SK-N-SH (cell line): Measurements from ENCODE around the gene HTR7. TPM values are rescaled to one million over a fixed set of nuclear protein-coding genes. Genes with fewer than 3 reads are reported as not detected.

Source experiments
- CTCF ChIA-PET: fragments of 300-600, 350-600 bp; formaldehyde crosslinking; extraction: SDS; loops from one replicate; lab custom pipeline; 2021; lab: Yijun Ruan, JAX
- POLR2A ChIA-PET: fragments of 350-600 bp; sonication (Branson Sonifier 250); formaldehyde crosslinking; extraction: SDS; loops from one replicate; lab custom pipeline; 2020; ENCODE audit warnings: antibody characterized with exemption, inconsistent platforms; lab: Yijun Ruan, JAX
- DNase-seq: peaks from one replicate; pipeline ENCODE4 v3.0.0; 2012
- H2AFZ ChIP-seq: fragments of 200-600 bp; sonication (generic); 2 replicates; pipeline ENCODE4 v1.8.1; 2016; ENCODE audit warnings: antibody characterized with exemption, mild to moderate bottlenecking, low read depth
- H3F3A ChIP-seq: fragments of 200-600 bp; sonication (generic); replicated peaks from 2 replicates; pipeline ENCODE3; 2016; ENCODE audit warnings: antibody characterized with exemption, mild to moderate bottlenecking; ENCODE audit not compliant: insufficient read depth
- H3K27ac ChIP-seq, 2 experiments: fragments of 200-500 bp in 1 of 2; fragments of 200-600 bp in 1 of 2; sonication (Bioruptor generic) in 1 of 2; sonication (generic), shearing (Covaris generic) in 1 of 2; 2 replicates each; pipeline versions ENCODE4 v1.5.1 to v1.6.1; 2014 to 2016; ENCODE audit warnings: low read depth in 2 of 2, inconsistent platforms in 1 of 2, low read length in 1 of 2, mild to moderate bottlenecking in 1 of 2, mixed read lengths in 1 of 2
- H3K27me3 ChIP-seq: fragments of 200-600 bp; sonication (generic), shearing (Covaris generic); 2 replicates; pipeline ENCODE4 v1.6.1; 2016; ENCODE audit warnings: mixed run types; ENCODE audit not compliant: insufficient read depth
- H3K36me3 ChIP-seq, 2 experiments: fragments of 200-500 bp in 1 of 2; fragments of 200-600 bp in 1 of 2; sonication (Bioruptor generic) in 1 of 2; sonication (generic) in 1 of 2; replicated peaks in 1 of 2; 2 replicates each; pipeline versions ENCODE3 to v1.5.1; 2014 to 2016; ENCODE audit warnings: low read length in 1 of 2, mild to moderate bottlenecking in 1 of 2; ENCODE audit not compliant: insufficient read depth in 2 of 2, control insufficient read depth in 1 of 2
- H3K4me1 ChIP-seq, 2 experiments: fragments of 200-500 bp in 1 of 2; fragments of 200-600 bp in 1 of 2; sonication (Bioruptor generic) in 1 of 2; sonication (generic), shearing (Covaris generic) in 1 of 2; 2 replicates each; pipeline versions ENCODE4 v1.5.1 to v1.6.1; 2014 to 2016; ENCODE audit warnings: low read depth in 1 of 2, low read length in 1 of 2, mixed run types in 1 of 2; ENCODE audit not compliant: insufficient read depth in 2 of 2, control insufficient read depth in 1 of 2
- H3K4me2 ChIP-seq: fragments of 200-600 bp; sonication (generic), shearing (Covaris generic); 2 replicates; pipeline ENCODE4 v1.6.1; 2017; ENCODE audit warnings: mixed run types
- H3K4me3 ChIP-seq, 2 experiments: fragments of 200-500 bp in 1 of 2; fragments of 200-600 bp in 1 of 2; sonication (Bioruptor generic) in 1 of 2; sonication (generic), shearing (Covaris generic) in 1 of 2; 2 replicates each; pipeline versions ENCODE4 v1.5.1 to v1.8.1; 2014 to 2016; ENCODE audit warnings: low read depth in 2 of 2, inconsistent platforms in 1 of 2, low read length in 1 of 2, mild to moderate bottlenecking in 1 of 2, mixed read lengths in 1 of 2, moderate library complexity in 1 of 2
- H3K79me2 ChIP-seq: fragments of 200-600 bp; sonication (generic); 2 replicates; pipeline ENCODE4 v1.8.1; 2017; ENCODE audit warnings: mild to moderate bottlenecking; ENCODE audit not compliant: insufficient read depth
- H3K9ac ChIP-seq: fragments of 200-600 bp; sonication (generic); 2 replicates; pipeline ENCODE4 v1.6.1; 2017; ENCODE audit warnings: mixed run types
- H3K9me2 ChIP-seq: fragments of 200-600 bp; sonication (generic); 2 replicates; pipeline ENCODE4 v1.6.1; 2017; ENCODE audit warnings: mixed run types
- H3K9me3 ChIP-seq: fragments of 200-600 bp; sonication (generic); 2 replicates; pipeline ENCODE4 v1.6.1; 2017; ENCODE audit warnings: mixed run types, mild to moderate bottlenecking, moderate library complexity
- H4K20me1 ChIP-seq: fragments of 200-600 bp; sonication (generic); 2 replicates; pipeline ENCODE4 v1.6.1; 2017; ENCODE audit warnings: mild to moderate bottlenecking, mixed run types; ENCODE audit not compliant: insufficient read depth
- ELF1 ChIP-seq: IDR thresholded peaks from 2 replicates; pipeline ENCODE4 v1.4.0; 2012
- EP300 ChIP-seq, 2 experiments: IDR thresholded peaks; 2 replicates each; pipeline versions ENCODE4 v1.4.0 to v1.6.1; 2012; ENCODE audit warnings: borderline replicate concordance in 1 of 2, low read depth in 1 of 2, low read length in 1 of 2
- FOSL2 ChIP-seq: IDR thresholded peaks from 2 replicates; pipeline ENCODE4 v1.4.0; 2012; ENCODE audit warnings: low read depth, mild to moderate bottlenecking, moderate library complexity, borderline replicate concordance
- FOXJ3 ChIP-seq: sonication (generic); formaldehyde crosslinking; IDR thresholded peaks from 2 replicates; pipeline ENCODE4 v1.5.1; 2020; ENCODE audit warnings: mild to moderate bottlenecking, missing genetic modification reagents
- FOXM1 ChIP-seq: IDR thresholded peaks from 2 replicates; pipeline ENCODE4 v1.4.0; 2012; ENCODE audit warnings: low read depth, mild to moderate bottlenecking
- GATA2 ChIP-seq: sonication (generic); formaldehyde crosslinking; IDR thresholded peaks from 2 replicates; pipeline ENCODE4 v1.5.0; 2020; ENCODE audit warnings: mild to moderate bottlenecking, missing genetic modification reagents
- JUND ChIP-seq: IDR thresholded peaks from 2 replicates; pipeline ENCODE4 v1.4.0; 2012
- MXI1 ChIP-seq: IDR thresholded peaks from 2 replicates; pipeline ENCODE4 v1.6.1; 2012; ENCODE audit warnings: mild to moderate bottlenecking, low read depth, low read length, improper control_type of control experiment
- NRF1 ChIP-seq: IDR thresholded peaks from 2 replicates; pipeline ENCODE4 v1.6.1; 2012; ENCODE audit warnings: low read depth, mild to moderate bottlenecking, low read length
- POLR2AphosphoS5 ChIP-seq: IDR thresholded peaks from 2 replicates; pipeline ENCODE4 v1.6.1; 2012; ENCODE audit warnings: low read depth, low read length
- RFX5 ChIP-seq: IDR thresholded peaks from 2 replicates; pipeline ENCODE4 v1.6.1; 2012; ENCODE audit warnings: mild to moderate bottlenecking, improper control_type of control experiment, low read length
- RXRA ChIP-seq: IDR thresholded peaks from 2 replicates; pipeline ENCODE4 v1.4.0; 2012; ENCODE audit warnings: low read depth, mild to moderate bottlenecking, borderline replicate concordance
- TCF12 ChIP-seq: IDR thresholded peaks from 2 replicates; pipeline ENCODE4 v1.4.0; 2012
- YY1 ChIP-seq: IDR thresholded peaks from 2 replicates; pipeline ENCODE4 v1.4.0; 2012; ENCODE audit warnings: low read depth, mild to moderate bottlenecking
- WGBS: methylation state at CpG from one replicate; pipeline ENCODE4 v1.1.6; 2017; ENCODE audit warnings: low lambda C conversion rate; 5-methylcytosine and 5-hydroxymethylcytosine counted together
- polyA plus RNA-seq, 3 experiments: library from polyadenylated mRNA; depleted of rRNA; stranded (reverse); fragments of >200 nt; gene quantifications; 2 replicates each; pipeline ENCODE4 v1.2.3, GENCODE V29; 2012
- TF ChIP-seq, protein P1 (sequence below): IDR thresholded peaks from 2 replicates; pipeline ENCODE4 v1.4.0; 2012; ENCODE audit warnings: low read depth, borderline replicate concordance
- TF ChIP-seq, protein P2 (sequence below): IDR thresholded peaks from 2 replicates; pipeline ENCODE4; 2012

HTR7 gene
- polyA plus RNA-seq, 1 of the 3 experiments (the other 2 are of a cell fraction), result 0.16 TPM

DNA sequence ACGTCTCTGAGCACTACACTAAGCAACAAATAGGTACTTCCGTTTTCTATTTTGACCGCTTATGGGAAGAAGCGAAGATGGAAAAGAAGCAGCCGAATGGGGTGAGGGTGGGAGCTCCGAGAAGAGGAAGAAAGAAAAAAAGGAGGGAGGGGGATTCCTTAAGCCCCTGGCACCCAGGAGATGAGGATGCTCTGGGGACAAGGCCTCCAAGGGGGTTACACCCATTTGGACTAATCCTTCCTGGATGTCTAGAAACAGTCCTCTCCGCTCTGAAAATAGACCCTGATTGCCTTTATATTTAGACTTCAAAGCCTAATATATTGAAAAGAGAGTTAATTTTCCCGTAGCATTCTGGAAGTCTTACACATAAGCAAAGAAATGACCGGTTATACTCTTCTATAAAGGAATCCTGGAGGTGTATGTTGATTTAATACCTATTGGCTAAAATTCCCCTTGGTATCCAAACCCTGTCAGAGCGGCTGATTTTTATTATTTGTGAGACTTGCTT, 676 bp upstream of the HTR7 start:
- TF ChIP-seq YY1, result no peak
- TF ChIP-seq, all 33 proteins: peak for 0
- Histone ChIP-seq H3K36me3 (no peaks in the 10 kb centered on the region), H3K9ac (peak overlapping the region; percentile 49; the same call in 1 of the 2 replicates), H3K4me3 (peak overlapping the region; percentile 52 to 55), H3K27me3 (peaks cover 22% of the 10 kb centered on the region), H3K4me1 (peaks cover 2 to 8% of the 10 kb centered on the region in 2 experiments; a peak in 2 of 4 replicates), H3K79me2 (no peaks in the 10 kb centered on the region), H2AFZ (peak overlapping the region; percentile 97), H3K9me3 (no peaks in the 10 kb centered on the region), H4K20me1 (no peaks in the 10 kb centered on the region), H3K9me2 (no peaks in the 10 kb centered on the region), H3K4me2 (peak overlapping the region; percentile 78), H3K27ac (peak overlapping the region in 1 of 2 experiments; percentile 75; a peak in 2 of 4 replicates), H3F3A (peaks cover 19% of the 10 kb centered on the region)
- DNase-seq, result peak; percentile 25
- ChIA-PET CTCF (interaction anchor here (0.7 to 1.3 kb wide), 6 partner anchors 9 to 106 kb away, joined by 3 to 6 read pairs (median 3); partner anchors contain the start of gene RPP30), POLR2A (no interaction called here)
- 41% methylated on average over 10 of the region's 10 CpGs for WGBS

- WGBS, result 53% methylated on average over 16 of the region's 59 CpGs
- Histone ChIP-seq H3K27ac (no peak overlapping the region), H3K9me2 (no peaks in the 10 kb centered on the region), H4K20me1 (no peaks in the 10 kb centered on the region), H3K9ac (no peak overlapping the region), H3K79me2 (no peaks in the 10 kb centered on the region), H3F3A (peaks cover 19% of the 10 kb centered on the region), H3K4me1 (peaks cover 2 to 8% of the 10 kb centered on the region in 2 experiments; a peak in 2 of 4 replicates), H2AFZ (peak overlapping the region; percentile 84; the same call in 1 of the 2 replicates), H3K36me3 (no peaks in the 10 kb centered on the region), H3K4me2 (peak overlapping the region; percentile 61; the same call in 1 of the 2 replicates), H3K9me3 (no peaks in the 10 kb centered on the region), H3K27me3 (peaks cover 22% of the 10 kb centered on the region), H3K4me3 (peak overlapping the region; percentile 52 to 61; a peak in 3 of 4 replicates)
- ChIA-PET CTCF (interaction anchor here (0.6 to 1.3 kb wide), 3 partner anchors 12 to 349 kb away, joined by 3 read pairs; no protein-coding TSS in a partner anchor), POLR2A (no interaction called here)
- TF ChIP-seq, protein P1, sequence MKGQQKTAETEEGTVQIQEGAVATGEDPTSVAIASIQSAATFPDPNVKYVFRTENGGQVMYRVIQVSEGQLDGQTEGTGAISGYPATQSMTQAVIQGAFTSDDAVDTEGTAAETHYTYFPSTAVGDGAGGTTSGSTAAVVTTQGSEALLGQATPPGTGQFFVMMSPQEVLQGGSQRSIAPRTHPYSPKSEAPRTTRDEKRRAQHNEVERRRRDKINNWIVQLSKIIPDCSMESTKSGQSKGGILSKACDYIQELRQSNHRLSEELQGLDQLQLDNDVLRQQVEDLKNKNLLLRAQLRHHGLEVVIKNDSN, result no peak
- TF ChIP-seq JUND, result no peak
- TF ChIP-seq POLR2AphosphoS5, result no peak
- no peak for TF ChIP-seq GATA2 (CRISPR knock-in tag)
- TF ChIP-seq FOXJ3, result no peak
- no peak for TF ChIP-seq FOXM1
- TF ChIP-seq ELF1, result no peak
- TF ChIP-seq FOSL2, result no peak
- no peak for TF ChIP-seq RFX5
- TF ChIP-seq, protein P2, sequence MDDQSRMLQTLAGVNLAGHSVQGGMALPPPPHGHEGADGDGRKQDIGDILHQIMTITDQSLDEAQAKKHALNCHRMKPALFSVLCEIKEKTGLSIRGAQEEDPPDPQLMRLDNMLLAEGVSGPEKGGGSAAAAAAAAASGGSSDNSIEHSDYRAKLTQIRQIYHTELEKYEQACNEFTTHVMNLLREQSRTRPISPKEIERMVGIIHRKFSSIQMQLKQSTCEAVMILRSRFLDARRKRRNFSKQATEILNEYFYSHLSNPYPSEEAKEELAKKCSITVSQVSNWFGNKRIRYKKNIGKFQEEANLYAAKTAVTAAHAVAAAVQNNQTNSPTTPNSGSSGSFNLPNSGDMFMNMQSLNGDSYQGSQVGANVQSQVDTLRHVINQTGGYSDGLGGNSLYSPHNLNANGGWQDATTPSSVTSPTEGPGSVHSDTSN, result no peak
- no peak for TF ChIP-seq NRF1
- TF ChIP-seq TCF12, result no peak
- no peak for TF ChIP-seq RXRA
- TF ChIP-seq EP300 (IDR thresholded peaks at IDR 0.05; ENCODE audit: borderline replicate concordance in 1 of 2, low read depth in 1 of 2, low read length in 1 of 2), result no peak
- no peak for TF ChIP-seq MXI1
- TF ChIP-seq YY1, result no peak
- TF ChIP-seq, all 33 proteins: peak for 0
- DNase-seq, result no peak
Measured at GRCh38 chr10:90856964-90857634, 740 bp downstream of the HTR7 start.
